AG09309 (cell line): ENCODE measurements around the gene TMEM131.
A peak's percentile ranks its signal among the peaks of the same experiment; 100 is the strongest.

Source experiments
- DNase-seq: peaks from one replicate; pipeline ENCODE4 v3.0.0-alpha.2; 2010; ENCODE audit warnings: low read depth
- H3K4me3 ChIP-seq: 2 replicates; pipeline ENCODE4 v1.5.1; 2011; ENCODE audit warnings: mild to moderate bottlenecking, low read depth, low read length, moderate library complexity; ENCODE audit not compliant: control insufficient read depth
- CTCF ChIP-seq: IDR thresholded peaks from 2 replicates; pipeline ENCODE4 v1.5.1; 2011; ENCODE audit warnings: mild to moderate bottlenecking, low read depth, low read length, inconsistent platforms; ENCODE audit not compliant: insufficient read depth, control insufficient read depth; ENCODE audit errors: missing control alignments

TMEM131 gene

GRCh38 chr2:97998431-97999005 is 2.8 kb upstream of the TMEM131 start:
- no peak for DNase-seq
- no peak overlapping the region for H3K4me3 ChIP-seq
- no peak for TF ChIP-seq CTCF

DNA sequence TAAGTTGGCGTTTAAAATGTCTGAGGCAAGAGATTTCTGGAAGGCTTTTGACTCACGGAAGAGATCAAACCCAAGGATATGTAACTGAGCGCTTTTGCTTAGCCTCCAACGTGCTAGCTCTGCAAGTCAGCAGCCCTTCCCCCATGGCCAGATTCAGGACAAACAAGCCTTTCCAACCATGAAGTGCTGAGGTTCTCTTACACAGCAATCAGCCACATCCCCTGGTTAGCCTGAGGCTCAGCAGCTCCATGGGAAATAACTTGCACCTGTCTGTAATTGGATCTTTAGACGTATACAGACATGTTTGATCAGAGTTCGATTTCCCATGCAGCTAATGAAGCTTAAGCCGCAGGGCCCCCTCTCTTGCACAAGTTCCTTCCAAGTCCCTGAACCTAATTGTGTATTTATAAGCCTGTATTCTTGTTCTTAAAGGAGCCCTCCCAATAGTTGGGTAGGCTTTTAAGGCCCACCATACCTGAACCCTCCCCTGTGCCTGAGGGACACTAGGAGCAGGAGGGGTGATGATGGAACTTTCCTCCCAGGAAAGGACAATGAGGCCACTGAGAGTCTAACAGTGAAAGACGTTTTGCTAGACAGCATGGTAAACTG is 2.1 kb upstream of the TMEM131 start:
- TF ChIP-seq CTCF, result no peak
- no peak for DNase-seq
- no peak overlapping the region for H3K4me3 ChIP-seq

- no peak overlapping the region; the same call in 1 of the 2 replicates for H3K4me3 ChIP-seq
- DNase-seq, result no peak
- TF ChIP-seq CTCF, result no peak
Observed at GRCh38 chr2:97996679-97997078, 931 bp upstream of the TMEM131 start.

DNA sequence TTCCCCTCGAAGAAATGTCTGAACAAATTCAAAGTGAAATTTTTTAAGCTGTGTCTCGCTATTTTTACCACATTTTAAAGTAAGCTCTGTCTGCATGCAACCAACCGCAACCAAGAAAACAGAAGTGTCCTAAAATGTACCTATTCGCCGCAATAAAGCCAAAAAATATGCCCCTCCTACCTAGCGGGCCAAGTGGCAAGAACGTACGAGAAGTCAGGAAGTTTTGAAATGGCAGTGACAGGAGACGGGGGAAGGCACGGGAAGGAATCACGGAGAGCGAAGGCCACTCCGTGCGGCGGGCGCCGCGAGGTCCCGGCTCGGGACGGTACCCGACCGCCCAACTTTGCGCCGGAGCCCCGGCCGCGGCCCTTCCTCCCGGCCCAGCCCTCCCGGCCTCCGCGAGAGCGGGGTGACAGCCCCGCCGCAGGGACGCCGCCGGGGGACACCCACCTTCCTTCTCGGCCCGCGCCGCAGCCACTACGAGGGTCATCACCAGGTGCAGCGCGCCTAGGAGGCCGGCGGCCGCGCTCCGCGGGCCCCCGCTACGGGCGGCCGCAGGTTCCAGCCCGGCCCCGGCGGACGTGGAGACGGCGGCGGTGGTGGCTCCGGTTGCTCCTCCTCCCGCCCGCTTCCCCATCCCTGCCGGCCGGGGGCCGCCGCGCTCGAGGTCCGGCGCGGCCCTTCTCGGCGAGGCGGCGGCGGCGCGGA is 568 bp downstream of the TMEM131 start:
- no peak for DNase-seq
- peak overlapping the region; percentile 85 for H3K4me3 ChIP-seq
- TF ChIP-seq CTCF, result no peak

DNA sequence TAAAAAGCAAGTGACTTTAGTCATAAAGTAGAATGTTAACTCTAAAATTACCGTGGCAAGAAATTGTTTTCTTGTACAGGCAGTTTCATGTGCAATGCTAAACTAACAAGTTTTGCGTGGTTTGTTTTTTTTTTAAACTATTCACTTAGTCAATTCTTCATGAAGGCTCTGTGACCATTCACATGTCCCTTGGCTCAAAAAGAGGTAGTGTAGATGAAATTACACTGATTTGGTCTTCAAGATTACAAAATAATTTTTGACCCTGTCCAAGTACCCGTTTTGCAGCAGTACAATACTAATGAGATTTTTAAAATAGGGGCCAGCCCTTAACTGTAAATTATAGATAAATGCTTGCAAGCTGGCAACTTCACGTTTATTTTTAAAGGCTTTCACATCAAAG is 1.3 kb downstream of the TMEM131 start:
- TF ChIP-seq CTCF, result no peak
- peak overlapping the region; percentile 85 for H3K4me3 ChIP-seq
- no peak for DNase-seq

- peak overlapping the region; percentile 85 for H3K4me3 ChIP-seq
- no peak for TF ChIP-seq CTCF
- no peak for DNase-seq
Observed at GRCh38 chr2:97993926-97994325, 1.8 kb downstream of the TMEM131 start.
